H1 (cell line): ENCODE data around the gene GPR162. TPM values are rescaled to one million over a fixed set of nuclear protein-coding genes. Genes with fewer than 3 reads are reported as not detected.

Source experiments
- CTCF ChIA-PET: fragments of 300-600 bp; sonication (Branson Sonifier 250); formaldehyde crosslinking; loops from one replicate; lab custom pipeline; 2021; ENCODE audit not compliant: partially characterized antibody; lab: Charles Lee
- POLR2A ChIA-PET: fragments of 300-600 bp; sonication (Branson Sonifier 250); formaldehyde crosslinking; loops from one replicate; lab custom pipeline; 2021; ENCODE audit warnings: inconsistent platforms; ENCODE audit not compliant: partially characterized antibody; lab: Charles Lee
- DNase-seq, 2 experiments: peaks; one replicate each; pipeline versions ENCODE4 v3.0.0 to v3.0.0-alpha.2; 2010 to 2022; ENCODE audit warnings: low spot score in 2 of 2, low read depth in 1 of 2, mixed read lengths in 1 of 2
- FAIRE-seq: peaks from 2 replicates; lab custom pipeline; 2011; peaks lifted over from hg19 to GRCh38; lab: Jason Lieb, UNC
- H2AFZ ChIP-seq: 2 replicates; pipeline ENCODE4 v1.8.1; 2012; ENCODE audit warnings: low read length, inconsistent platforms
- H2AK5ac ChIP-seq: 2 replicates; pipeline ENCODE4 v1.6.1; 2013; ENCODE audit warnings: low read depth, low read length
- H2BK120ac ChIP-seq: replicated peaks from 2 replicates; pipeline ENCODE3; 2013; ENCODE audit warnings: low read depth, low read length, inconsistent platforms
- H2BK12ac ChIP-seq: 2 replicates; pipeline ENCODE4 v1.6.1; 2013; ENCODE audit warnings: low read depth, low read length
- H2BK15ac ChIP-seq: 2 replicates; pipeline ENCODE4 v1.6.1; 2013; ENCODE audit warnings: low read length
- H2BK20ac ChIP-seq: 2 replicates; pipeline ENCODE4 v1.6.1; 2013; ENCODE audit warnings: low read length
- H2BK5ac ChIP-seq: 2 replicates; pipeline ENCODE4 v1.6.1; 2013; ENCODE audit warnings: low read depth, low read length
- H3K14ac ChIP-seq: 2 replicates; pipeline ENCODE4 v1.6.1; 2013; ENCODE audit warnings: inconsistent platforms; ENCODE audit not compliant: insufficient read length
- H3K18ac ChIP-seq: 2 replicates; pipeline ENCODE4 v1.6.1; 2013; ENCODE audit warnings: low read length; ENCODE audit errors: extremely low read depth
- H3K23ac ChIP-seq: 2 replicates; pipeline ENCODE4 v1.6.1; 2013; ENCODE audit warnings: inconsistent platforms; ENCODE audit not compliant: insufficient read length
- H3K23me2 ChIP-seq: 2 replicates; pipeline ENCODE4 v1.6.1; 2013; ENCODE audit warnings: low read depth, low read length
- H3K27ac ChIP-seq: 2 replicates; pipeline ENCODE4 v1.6.1; 2011; ENCODE audit warnings: low read depth, low read length, inconsistent platforms
- H3K27me3 ChIP-seq, 4 experiments: replicated peaks in 1 of 4; 1 replicate in 1 of 4; 2 replicates in 3 of 4; pipeline versions ENCODE4 v1.6.1 to v1.8.1; 2011 to 2013; ENCODE audit warnings: low read length in 3 of 4, mild to moderate bottlenecking in 3 of 4, inconsistent platforms in 2 of 4, mixed read lengths in 2 of 4, moderate library complexity in 1 of 4; ENCODE audit not compliant: control insufficient read depth in 3 of 4, insufficient read depth in 3 of 4; ENCODE audit errors: extremely low read depth in 1 of 4
- H3K36me3 ChIP-seq, 4 experiments: 2 replicates each; pipeline versions ENCODE4 v1.6.1 to v1.8.1; 2011 to 2013; ENCODE audit warnings: mild to moderate bottlenecking in 4 of 4, low read length in 3 of 4, moderate library complexity in 2 of 4, control low read depth in 1 of 4, inconsistent platforms in 1 of 4; ENCODE audit not compliant: insufficient read depth in 4 of 4, control insufficient read depth in 2 of 4
- H3K4ac ChIP-seq: replicated peaks from 2 replicates; pipeline ENCODE3; 2013; ENCODE audit warnings: low read length, low read depth, mixed read lengths, inconsistent platforms; ENCODE audit not compliant: insufficient read length
- H3K4me1 ChIP-seq, 4 experiments: replicated peaks in 1 of 4; 1 replicate in 1 of 4; 2 replicates in 3 of 4; pipeline versions ENCODE4 v1.6.1 to v1.8.1; 2011 to 2013; ENCODE audit warnings: low read length in 3 of 4, inconsistent platforms in 2 of 4, mixed read lengths in 1 of 4; ENCODE audit not compliant: insufficient read depth in 4 of 4, control insufficient read depth in 3 of 4
- H3K4me2 ChIP-seq, 2 experiments: 2 replicates each; pipeline versions ENCODE4 v1.6.1 to v1.8.1; 2011 to 2013; ENCODE audit warnings: low read depth in 2 of 2, low read length in 2 of 2, control low read depth in 1 of 2, inconsistent platforms in 1 of 2, mild to moderate bottlenecking in 1 of 2; ENCODE audit not compliant: insufficient read depth in 1 of 2
- H3K4me3 ChIP-seq, 4 experiments: fragments of 200-600, 300-600 bp in 1 of 4; sonication (generic), shearing (Covaris generic), sonication (Bioruptor Twin) in 1 of 4; 2 replicates each; pipeline versions ENCODE4 v1.5.1 to v1.8.1; 2011 to 2016; ENCODE audit warnings: low read length in 4 of 4, low read depth in 3 of 4, control low read depth in 2 of 4, inconsistent platforms in 2 of 4, mild to moderate bottlenecking in 2 of 4, mixed read lengths in 1 of 4, moderate library complexity in 1 of 4; ENCODE audit not compliant: insufficient read depth in 2 of 4; ENCODE audit errors: extremely low read depth in 1 of 4
- H3K56ac ChIP-seq: replicated peaks from 2 replicates; pipeline ENCODE3; 2013; ENCODE audit warnings: low read depth, mild to moderate bottlenecking, mixed read lengths, low read length, inconsistent platforms; ENCODE audit not compliant: insufficient read length
- H3K79me1 ChIP-seq: 2 replicates; pipeline ENCODE4 v1.6.1; 2013; ENCODE audit warnings: low read depth, low read length, control low read depth
- H3K79me2 ChIP-seq, 2 experiments: 2 replicates each; pipeline versions ENCODE4 v1.6.1 to v1.8.1; 2012 to 2013; ENCODE audit warnings: low read length in 2 of 2, mild to moderate bottlenecking in 2 of 2, inconsistent platforms in 1 of 2; ENCODE audit not compliant: insufficient read depth in 2 of 2, control insufficient read depth in 1 of 2
- H3K9ac ChIP-seq, 4 experiments: replicated peaks in 1 of 4; 1 replicate in 1 of 4; 2 replicates in 3 of 4; pipeline versions ENCODE4 v1.6.1 to v1.8.1; 2011 to 2013; ENCODE audit warnings: low read depth in 3 of 4, low read length in 3 of 4, control low read depth in 2 of 4, mild to moderate bottlenecking in 2 of 4, moderate library complexity in 2 of 4, inconsistent platforms in 1 of 4; ENCODE audit errors: extremely low read depth in 1 of 4
- H3K9me3 ChIP-seq, 2 experiments: 2 replicates each; pipeline versions ENCODE4 v1.6.1 to v1.8.1; 2012 to 2013; ENCODE audit warnings: mild to moderate bottlenecking in 2 of 2, moderate library complexity in 2 of 2, control low read depth in 1 of 2, inconsistent platforms in 1 of 2, low read depth in 1 of 2, low read length in 1 of 2, mixed read lengths in 1 of 2; ENCODE audit not compliant: insufficient read depth in 2 of 2
- H4K20me1 ChIP-seq, 2 experiments: replicated peaks in 1 of 2; 2 replicates each; pipeline versions ENCODE3 to v1.8.1; 2011 to 2013; ENCODE audit warnings: inconsistent platforms in 2 of 2, low read length in 2 of 2, mild to moderate bottlenecking in 1 of 2; ENCODE audit not compliant: insufficient read depth in 2 of 2, control insufficient read depth in 1 of 2
- H4K5ac ChIP-seq: 2 replicates; pipeline ENCODE4 v1.6.1; 2013; ENCODE audit warnings: low read length, low read depth, mixed read lengths, inconsistent platforms; ENCODE audit not compliant: insufficient read length
- H4K8ac ChIP-seq: 2 replicates; pipeline ENCODE4 v1.8.0; 2013; ENCODE audit warnings: mild to moderate bottlenecking, moderate library complexity, low read length, inconsistent platforms; ENCODE audit not compliant: insufficient read depth; ENCODE audit errors: extremely low read depth
- H4K91ac ChIP-seq: replicated peaks from 2 replicates; pipeline ENCODE3; 2013; ENCODE audit warnings: low read length, mixed read lengths, inconsistent platforms; ENCODE audit not compliant: insufficient read length
- ASH2L ChIP-seq: fragments of 200-600, 300-600 bp; sonication (generic); IDR thresholded peaks from one replicate; pipeline ENCODE4 v1.7.1; 2017; ENCODE audit warnings: low read length
- BRCA1 ChIP-seq: IDR thresholded peaks from 2 replicates; pipeline ENCODE4 v1.6.1; 2012; ENCODE audit warnings: low read depth, low read length, improper control_type of control experiment
- CBX8 ChIP-seq: fragments of 300-800, 300-1000 bp; sonication (generic); IDR thresholded peaks from 2 replicates; pipeline ENCODE4 v1.7.1; 2016; ENCODE audit warnings: low read depth, low read length, borderline replicate concordance
- CHD2 ChIP-seq: IDR thresholded peaks from 2 replicates; pipeline ENCODE4 v1.6.1; 2012; ENCODE audit warnings: low read length, improper control_type of control experiment
- HDAC2 ChIP-seq, 2 experiments: fragments of 300-600 bp in 1 of 2; sonication (generic) in 1 of 2; IDR thresholded peaks; 2 replicates each; pipeline ENCODE4 v1.6.1; 2011 to 2012; ENCODE audit warnings: low read depth in 2 of 2, low read length in 2 of 2, mild to moderate bottlenecking in 2 of 2, moderate library complexity in 2 of 2, borderline replicate concordance in 1 of 2, inconsistent platforms in 1 of 2
- KDM5A ChIP-seq: fragments of 200-600 bp; IDR thresholded peaks from 2 replicates; pipeline ENCODE4 v1.7.1; 2012; ENCODE audit warnings: mild to moderate bottlenecking, low read length, inconsistent platforms, mixed read lengths
- NANOG ChIP-seq: IDR thresholded peaks from 2 replicates; pipeline ENCODE4 v1.6.1; 2011; ENCODE audit warnings: low read length, low read depth, mild to moderate bottlenecking, inconsistent platforms; ENCODE audit not compliant: insufficient read depth, poor library complexity, severe bottlenecking
- NRF1 ChIP-seq: IDR thresholded peaks from 2 replicates; pipeline ENCODE4 v1.6.1; 2011; ENCODE audit warnings: mild to moderate bottlenecking, low read depth, low read length, improper control_type of control experiment
- PHF8 ChIP-seq: fragments of 200-600 bp; sonication (generic); conservative IDR thresholded peaks from 2 replicates; pipeline ENCODE4 v1.7.1; 2012; ENCODE audit warnings: low read depth, mild to moderate bottlenecking, inconsistent platforms, low read length, moderate library complexity
- POLR2A ChIP-seq, 2 experiments: IDR thresholded peaks; 1 replicate in 1 of 2; 2 replicates in 1 of 2; pipeline ENCODE4 v1.6.1; 2011; ENCODE audit warnings: low read depth in 2 of 2, low read length in 2 of 2, mild to moderate bottlenecking in 2 of 2; ENCODE audit errors: control extremely low read depth in 1 of 2
- POU5F1 ChIP-seq: IDR thresholded peaks from 2 replicates; pipeline ENCODE4 v1.6.1; 2011; ENCODE audit warnings: low read depth, mild to moderate bottlenecking, low read length, moderate library complexity
- RAD21 ChIP-seq, 2 experiments: IDR thresholded peaks in 1 of 2; conservative IDR thresholded peaks in 1 of 2; 2 replicates each; pipeline ENCODE4 v1.6.1; 2011; ENCODE audit warnings: low read depth in 2 of 2, low read length in 2 of 2, improper control_type of control experiment in 1 of 2, inconsistent platforms in 1 of 2, mild to moderate bottlenecking in 1 of 2, moderate library complexity in 1 of 2
- SIRT6 ChIP-seq: IDR thresholded peaks from one replicate; pipeline ENCODE4 v1.7.1; 2012; ENCODE audit warnings: low read length, inconsistent platforms
- SP1 ChIP-seq: IDR thresholded peaks from 2 replicates; pipeline ENCODE4 v1.6.1; 2011; ENCODE audit warnings: low read depth, low read length
- WGBS, 2 experiments: shearing (Covaris generic) in 1 of 2; methylation state at CpG; one replicate each; pipeline versions ENCODE4 v1.1.6 to v1.1.7; 2013 to 2015; ENCODE audit warnings: low lambda C conversion rate in 2 of 2, mixed read lengths in 2 of 2, inconsistent platforms in 1 of 2, low coverage in 1 of 2, missing lambda C conversion rate in 1 of 2; ENCODE audit not compliant: insufficient replicate concordance in 2 of 2, insufficient coverage in 1 of 2, insufficient read length in 1 of 2; ENCODE audit errors: extremely low coverage in 1 of 2, missing lambda C conversion rate in 1 of 2; 5-methylcytosine and 5-hydroxymethylcytosine counted together
- polyA plus RNA-seq, 7 experiments: library from polyadenylated mRNA; depleted of rRNA in 3 of 7; stranded (reverse) in 5 of 7; unstranded in 2 of 7; fragments of >200 nt in 5 of 7; fragments of 200-250 nt in 2 of 7; gene quantifications; 1 replicate in 5 of 7; 2 replicates in 1 of 7; 4 replicates in 1 of 7; pipeline versions ENCODE4 v1.2.1 to v1.2.3, GENCODE V29; 2011 to 2013; ENCODE audit warnings: missing spikeins in 2 of 7, mixed read lengths in 2 of 7
- total RNA-seq: library from RNA; stranded (reverse); fragmentation: NEBNext Ultra II Directional; extraction: Animal tissue kit (Norgen Biotek cat#: 25700); gene quantifications from 2 replicates; pipeline ENCODE4 v1.2.1, GENCODE V29; 2021

Gene GPR162
- total and polyA plus RNA-seq, 2 of the 8 experiments (the other 6 are each of a cell fraction or from before 2014, with no cell fraction given), result 7.3 to 8.8 TPM

DNA sequence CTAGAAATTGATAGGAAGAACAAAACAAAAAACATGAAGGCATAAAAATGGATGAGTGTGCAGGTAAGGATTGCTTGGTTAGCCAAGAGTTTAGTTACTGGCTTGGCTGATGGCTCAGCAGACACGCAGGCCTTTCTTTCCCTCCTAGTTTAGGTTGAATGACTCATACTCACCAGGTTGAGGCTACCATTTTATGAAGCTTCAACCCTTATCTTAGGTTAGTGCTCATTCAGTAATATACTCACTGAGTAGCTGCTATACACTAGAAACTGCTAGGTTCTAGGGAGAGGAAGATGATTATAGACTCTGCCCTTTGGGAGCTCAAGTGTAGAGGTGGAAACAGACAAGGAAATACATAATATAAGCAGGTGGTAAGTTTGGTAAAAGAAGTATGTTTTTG, 12.6 kb downstream of the GPR162 start:
- Histone ChIP-seq H3K27me3 (no peaks in the 10 kb centered on the region), H3K23me2 (peaks cover 2% of the 10 kb centered on the region; the same call in 1 of the 2 replicates), H2BK5ac (no peak overlapping the region), H4K91ac (no peak overlapping the region)
- no peak for TF ChIP-seq NRF1
- TF ChIP-seq CBX8, result no peak
- no peak for TF ChIP-seq PHF8
- no peak for TF ChIP-seq SP1
- TF ChIP-seq NANOG, result no peak
- TF ChIP-seq RAD21 (IDR thresholded peaks at IDR 0.05 in 1 of 2, conservative IDR thresholded peaks at IDR 0.05 in 1 of 2; ENCODE audit: low read depth in 2 of 2, low read length in 2 of 2), result no peak
- no peak for TF ChIP-seq SIRT6
- no peak for TF ChIP-seq CHD2
- TF ChIP-seq KDM5A, result no peak
- TF ChIP-seq ASH2L, result no peak
- TF ChIP-seq HDAC2 (IDR thresholded peaks at IDR 0.05; ENCODE audit: borderline replicate concordance in 1 of 2, low read depth in 2 of 2, low read length in 2 of 2), result no peak
- no peak for TF ChIP-seq POU5F1
- TF ChIP-seq BRCA1, result no peak
- no peak for TF ChIP-seq POLR2A (IDR thresholded peaks at IDR 0.05; ENCODE audit: control extremely low read depth in 1 of 2, low read depth in 2 of 2, low read length in 2 of 2)
- TF ChIP-seq, all 59 proteins: peak for 0
- peaks cover 0 to 3% of the 10 kb centered on the region in 2 experiments; a peak in 1 of 4 replicates for H3K79me2 ChIP-seq
- H4K5ac ChIP-seq, result no peak overlapping the region
- H3K4ac ChIP-seq, result no peak overlapping the region
- no peak overlapping the region for H2AFZ ChIP-seq
- no peak overlapping the region for H3K4me2 ChIP-seq
- no peak overlapping the region for H2BK15ac ChIP-seq
- no peak overlapping the region for H3K18ac ChIP-seq
- 88% methylated on average over 1 of the region's 1 CpG; no CpG with 5 or more reads in 1 of the 2 experiments for WGBS, 2 experiments
- ChIA-PET POLR2A (interaction anchor here (0.6 to 27.1 kb wide), 16 partner anchors 3 to 299 kb away, joined by 3 to 588 read pairs (median 4); partner anchors contain the start of genes C12orf57, CDCA3, GAPDH and GNB3), CTCF (interaction anchor here (0.6 to 23.7 kb wide), 22 partner anchors 9 to 339 kb away, joined by 3 to 532 read pairs (median 6); partner anchors contain the start of genes CD4, CDCA3, COPS7A and GNB3)
- no peak for DNase-seq
- no peak overlapping the region for H2BK12ac ChIP-seq
- no peak for FAIRE-seq
- H3K27ac ChIP-seq, result no peak overlapping the region
- H3K9me3 ChIP-seq, result no peaks in the 10 kb centered on the region
- no peak overlapping the region for H3K9ac ChIP-seq
- H3K36me3 ChIP-seq, result peaks cover 24 to 66% (median 52%) of the 10 kb centered on the region in 4 experiments
- H3K14ac ChIP-seq, result no peak overlapping the region
- H4K8ac ChIP-seq, result no peak overlapping the region
- peaks cover 4% of the 10 kb centered on the region for H3K79me1 ChIP-seq
- H3K56ac ChIP-seq, result no peak overlapping the region
- peaks cover 7 to 9% of the 10 kb centered on the region in 2 experiments for H4K20me1 ChIP-seq
- H2BK20ac ChIP-seq, result no peak overlapping the region
- no peak overlapping the region for H3K4me3 ChIP-seq
- no peak overlapping the region for H2AK5ac ChIP-seq
- no peak overlapping the region for H2BK120ac ChIP-seq
- peaks cover 0 to 8% (median 4%) of the 10 kb centered on the region in 4 experiments; a peak in 5 of 7 replicates for H3K4me1 ChIP-seq
- no peak overlapping the region for H3K23ac ChIP-seq
